NCI-H187 treated with DMSO at 0.1 percent for 48 hours (cell line): ENCODE results near the gene LRG1.

Source experiments
- DNase-seq: peaks from one replicate; lab custom pipeline; 2025; lab: John Stamatoyannopoulos, UW

Gene LRG1, protein sequence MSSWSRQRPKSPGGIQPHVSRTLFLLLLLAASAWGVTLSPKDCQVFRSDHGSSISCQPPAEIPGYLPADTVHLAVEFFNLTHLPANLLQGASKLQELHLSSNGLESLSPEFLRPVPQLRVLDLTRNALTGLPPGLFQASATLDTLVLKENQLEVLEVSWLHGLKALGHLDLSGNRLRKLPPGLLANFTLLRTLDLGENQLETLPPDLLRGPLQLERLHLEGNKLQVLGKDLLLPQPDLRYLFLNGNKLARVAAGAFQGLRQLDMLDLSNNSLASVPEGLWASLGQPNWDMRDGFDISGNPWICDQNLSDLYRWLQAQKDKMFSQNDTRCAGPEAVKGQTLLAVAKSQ

DNA sequence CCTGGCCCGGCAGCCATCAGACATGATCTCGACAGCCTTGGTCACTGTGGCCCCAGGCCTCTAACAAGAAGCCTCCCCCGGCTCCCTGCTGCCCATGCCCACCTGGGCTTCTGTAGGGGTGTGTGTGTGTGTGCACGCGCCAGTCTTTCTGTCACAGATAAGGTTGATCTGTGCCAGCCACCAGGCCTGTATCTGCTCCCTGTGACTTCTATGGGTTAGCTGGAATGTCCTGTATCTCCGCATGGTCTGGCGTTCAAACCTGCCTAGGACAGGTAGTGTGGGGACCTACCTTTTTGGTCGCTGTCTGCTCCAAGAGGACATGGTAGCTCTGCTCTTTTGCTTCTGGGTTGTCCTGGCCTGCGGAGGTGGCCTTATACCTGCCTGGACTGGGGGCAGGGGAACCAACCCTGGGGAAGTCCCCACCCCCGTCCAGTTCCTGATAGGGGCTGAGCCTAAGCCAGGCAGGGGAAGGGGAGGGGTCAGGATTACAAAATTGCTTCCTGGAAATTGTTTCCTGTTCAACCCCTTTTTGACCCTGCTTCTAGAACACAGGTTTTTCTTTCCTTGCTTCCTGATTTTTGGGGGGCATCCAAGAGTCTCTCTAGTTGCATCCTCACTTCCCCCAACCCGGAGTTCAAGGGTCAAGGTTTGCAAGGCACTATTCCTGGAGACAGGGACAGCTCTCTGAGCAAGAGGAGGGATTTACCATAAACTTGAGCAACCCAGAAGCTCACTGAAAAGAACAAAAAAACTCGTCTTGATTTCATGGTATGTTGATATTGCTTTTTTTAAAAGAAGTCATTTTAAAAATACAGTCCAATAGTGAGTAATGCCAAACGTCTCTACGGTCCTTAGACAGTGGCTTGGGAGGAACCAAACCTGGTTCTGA lies at the start of gene LRG1:
Gene LRG1, minus strand, starts transcription at position 344 of the 889 bp plus-strand sequence. Its CDS starts 23 bp downstream, at position 321.
- no peak for DNase-seq

DNA sequence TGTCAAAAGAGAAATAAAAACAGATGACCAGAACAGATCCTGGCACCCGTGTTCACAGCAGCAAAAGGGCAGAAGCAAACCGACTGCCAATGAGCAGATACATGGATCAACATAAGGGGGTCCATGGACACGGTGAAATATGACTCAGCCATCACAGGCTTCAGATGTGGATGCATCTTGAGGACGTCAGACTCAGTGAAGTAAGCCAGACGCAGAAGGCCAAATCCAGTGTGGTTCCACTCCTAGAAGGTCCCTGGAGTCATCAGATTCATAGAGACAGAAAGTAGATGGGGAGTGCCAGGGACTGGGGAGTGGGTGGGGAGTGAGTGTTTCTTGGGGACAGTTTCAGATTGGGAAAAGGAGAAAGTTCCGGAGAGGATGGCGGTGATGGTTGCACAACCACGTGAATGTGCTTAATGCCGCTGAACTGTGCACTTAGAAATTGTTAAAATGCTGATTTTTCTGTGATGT lies 48.5 kb upstream of the LRG1 start:
- DNase-seq, result no peak

DNA sequence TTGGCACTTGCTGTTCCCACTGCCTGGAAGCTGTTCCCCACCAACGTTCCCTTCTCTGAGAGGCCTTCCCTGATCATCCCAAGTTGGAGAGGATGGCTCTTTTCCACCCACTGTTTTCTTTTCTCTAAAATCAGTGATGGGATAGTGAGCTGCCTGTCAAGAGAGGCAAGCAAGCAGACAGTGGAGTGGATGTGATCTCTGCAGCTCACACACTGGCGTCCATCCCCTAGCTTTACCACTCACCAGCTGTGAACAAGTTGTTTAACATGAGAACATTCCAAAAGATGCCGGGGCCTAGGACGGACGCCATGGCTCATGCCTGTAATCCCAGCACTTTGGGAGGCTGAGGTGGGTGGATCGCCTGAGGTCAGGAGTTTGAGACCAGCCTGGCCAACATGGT lies 47.7 kb upstream of the LRG1 start:
- DNase-seq, result no peak

DNA sequence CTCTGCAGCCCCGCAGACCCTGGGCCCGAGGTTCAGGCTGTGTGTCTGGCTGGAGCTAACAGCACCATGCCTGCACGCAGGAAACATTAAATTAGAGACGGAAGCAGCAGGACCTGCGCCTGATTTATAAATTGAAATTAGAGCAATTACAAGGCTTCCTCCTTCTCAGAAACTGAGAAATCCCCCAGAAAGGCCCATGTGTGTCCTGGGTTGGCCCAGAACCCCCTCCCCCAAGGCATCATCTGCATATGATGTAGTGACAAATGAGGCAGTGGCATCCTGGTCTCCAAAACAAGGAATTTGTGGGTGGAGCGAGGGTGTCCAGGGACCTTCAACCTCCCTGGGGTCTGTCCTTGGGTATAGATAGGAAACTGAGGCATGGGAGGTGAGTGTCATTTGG lies 46.9 kb upstream of the LRG1 start:
- DNase-seq, result no peak

DNA sequence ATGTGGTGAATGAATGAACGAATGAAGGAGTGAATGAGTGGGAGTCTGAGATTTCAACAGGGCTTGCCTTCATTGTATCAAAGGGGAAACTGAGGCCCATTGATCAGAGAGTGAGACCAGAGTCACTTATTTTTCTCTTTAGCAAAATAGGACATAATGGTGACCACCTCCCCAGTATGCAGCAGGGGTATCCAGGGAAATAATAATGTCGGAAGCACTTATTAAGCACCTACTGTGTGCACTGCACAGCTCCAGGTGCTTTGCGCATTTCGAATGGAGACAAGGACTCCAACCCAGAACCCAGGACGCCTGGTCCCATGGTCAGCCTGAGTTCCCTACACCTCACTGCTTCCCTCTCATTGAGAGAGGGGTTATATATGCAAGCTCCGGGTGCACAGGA lies 46.4 kb upstream of the LRG1 start:
- no peak for DNase-seq

DNA sequence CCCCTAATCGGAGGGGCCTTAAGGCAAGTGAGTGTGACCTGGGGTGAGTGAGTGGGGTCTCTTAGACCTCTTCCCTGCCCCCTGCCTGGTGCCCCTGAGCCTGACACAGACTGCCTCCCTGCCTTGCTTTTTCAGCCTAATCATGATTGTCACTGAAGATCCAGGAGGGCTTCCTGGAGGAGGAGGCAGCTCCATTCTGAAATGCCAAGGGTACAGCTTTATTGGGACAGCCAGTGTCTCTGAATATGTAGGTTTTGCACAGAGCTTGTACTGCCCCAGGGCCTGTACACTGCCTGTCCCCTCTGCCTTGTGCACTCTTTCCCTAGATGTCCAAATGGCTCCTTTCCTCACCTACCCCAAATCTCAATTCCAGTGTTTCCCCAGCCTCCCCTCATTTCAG lies 45.7 kb upstream of the LRG1 start:
- no peak for DNase-seq

DNA sequence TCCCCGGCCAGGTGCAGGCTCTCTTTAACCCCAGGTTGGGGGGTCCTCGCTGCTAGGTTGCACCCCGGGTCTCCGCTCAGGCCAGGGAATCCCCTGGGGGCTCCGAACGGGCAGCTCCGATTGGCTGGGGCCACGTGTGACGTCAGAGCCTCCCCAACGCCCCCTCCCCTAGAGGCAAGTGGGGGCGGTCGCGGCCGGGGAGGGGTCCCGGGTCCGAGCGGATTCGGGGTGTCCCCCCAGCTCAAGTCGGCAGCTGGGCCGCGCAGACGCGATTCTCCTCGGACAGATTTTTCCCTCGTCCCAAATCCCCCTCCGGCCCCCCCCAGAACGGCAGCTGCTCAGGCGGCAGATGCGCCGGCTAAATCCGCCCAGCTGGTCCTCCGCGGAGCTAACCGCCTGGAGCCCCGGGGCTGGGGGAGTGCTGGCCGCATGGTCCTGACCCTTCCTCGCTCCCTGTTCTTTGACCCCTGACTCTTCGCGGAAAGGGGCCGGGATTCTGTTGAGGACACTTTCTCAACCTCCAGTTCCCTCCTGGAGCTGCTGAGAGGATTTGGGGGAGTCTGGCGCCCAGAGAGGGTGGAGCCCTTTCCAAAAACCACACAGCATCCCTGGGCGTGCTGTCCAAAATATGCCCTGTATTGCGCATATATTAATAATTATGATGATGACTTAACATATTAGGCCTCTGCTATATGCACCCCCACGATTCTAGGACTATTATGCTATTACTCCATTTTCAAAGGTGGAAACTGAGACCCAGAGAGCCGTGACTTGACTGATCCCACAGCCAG lies 45.0 kb upstream of the LRG1 start:
- no peak for DNase-seq

DNA sequence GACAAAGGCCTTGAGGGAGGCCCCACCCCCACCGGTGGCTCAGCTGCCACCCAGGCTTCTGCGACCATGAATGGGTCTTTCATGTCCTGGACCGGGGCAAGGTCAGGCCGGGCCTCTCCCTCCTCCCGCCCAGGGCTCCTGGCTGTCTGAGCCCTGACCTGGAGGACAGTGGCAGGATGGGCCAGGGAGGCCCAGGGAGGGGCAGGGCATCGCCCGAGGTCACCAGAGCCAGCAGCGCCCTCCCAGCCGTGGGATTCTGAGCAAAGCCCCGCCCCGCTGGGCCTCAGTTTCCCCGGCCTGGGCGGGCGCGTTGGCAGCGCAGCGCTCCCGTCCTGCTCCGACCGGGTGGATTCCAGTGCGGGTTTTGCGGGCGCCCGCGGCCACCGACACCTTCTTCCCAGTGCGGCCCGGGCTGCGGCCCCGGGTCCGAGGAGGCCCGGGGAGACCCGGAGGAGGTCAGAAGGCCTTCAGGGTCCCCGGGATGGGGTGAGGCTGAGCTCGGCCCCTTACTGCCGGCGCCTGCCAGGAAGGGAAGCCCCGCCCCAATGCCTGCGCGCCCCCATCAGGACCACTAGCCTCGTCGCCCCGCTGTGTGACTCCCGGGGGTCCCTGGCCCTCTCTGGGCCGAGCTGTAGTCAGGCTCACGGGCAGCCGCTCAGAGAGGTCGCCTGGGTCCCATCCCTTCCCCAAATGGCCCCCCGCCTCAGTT lies 44.3 kb upstream of the LRG1 start:
- no peak for DNase-seq

DNA sequence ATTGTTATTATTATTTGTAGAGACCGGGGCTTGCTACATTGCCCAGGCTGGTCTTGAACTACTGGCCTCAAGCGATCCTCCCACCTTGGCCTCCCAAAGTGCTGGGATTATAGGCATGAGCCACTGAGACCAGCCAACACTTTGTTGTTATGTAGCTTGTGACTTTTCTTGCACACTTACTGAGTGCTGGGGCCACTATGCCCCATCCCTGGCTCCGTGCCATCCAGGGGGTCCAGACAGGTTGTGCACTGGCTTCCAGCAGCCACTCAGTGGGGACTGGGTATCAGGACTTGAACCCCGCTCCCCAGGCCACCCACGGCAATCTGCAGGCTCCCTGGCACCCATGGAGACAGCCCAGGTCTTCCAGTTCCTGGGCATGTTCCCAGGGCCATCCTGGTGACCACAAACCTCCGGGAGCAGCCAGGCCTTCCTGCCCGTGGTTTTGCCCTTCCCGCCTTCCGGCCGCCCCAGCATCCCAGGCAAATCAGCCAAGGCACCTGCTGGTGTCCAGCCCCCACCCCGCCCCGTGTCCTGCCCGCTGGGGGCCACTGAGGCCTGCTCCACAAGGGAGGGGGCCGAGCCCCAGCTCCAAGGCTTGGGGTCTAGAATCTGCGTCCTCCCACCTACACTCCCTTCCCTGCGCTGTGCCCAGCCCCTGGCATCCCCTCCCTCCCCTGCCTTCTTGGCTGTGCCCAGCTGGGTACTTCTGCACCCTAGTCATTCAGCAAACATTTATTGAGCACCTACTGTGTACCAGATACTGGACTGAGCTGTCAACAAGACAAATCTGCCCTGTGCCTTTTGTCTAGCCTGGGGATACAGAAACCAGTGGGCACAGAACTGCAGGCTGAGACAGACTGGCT lies 43.4 kb upstream of the LRG1 start:
- no peak for DNase-seq

DNA sequence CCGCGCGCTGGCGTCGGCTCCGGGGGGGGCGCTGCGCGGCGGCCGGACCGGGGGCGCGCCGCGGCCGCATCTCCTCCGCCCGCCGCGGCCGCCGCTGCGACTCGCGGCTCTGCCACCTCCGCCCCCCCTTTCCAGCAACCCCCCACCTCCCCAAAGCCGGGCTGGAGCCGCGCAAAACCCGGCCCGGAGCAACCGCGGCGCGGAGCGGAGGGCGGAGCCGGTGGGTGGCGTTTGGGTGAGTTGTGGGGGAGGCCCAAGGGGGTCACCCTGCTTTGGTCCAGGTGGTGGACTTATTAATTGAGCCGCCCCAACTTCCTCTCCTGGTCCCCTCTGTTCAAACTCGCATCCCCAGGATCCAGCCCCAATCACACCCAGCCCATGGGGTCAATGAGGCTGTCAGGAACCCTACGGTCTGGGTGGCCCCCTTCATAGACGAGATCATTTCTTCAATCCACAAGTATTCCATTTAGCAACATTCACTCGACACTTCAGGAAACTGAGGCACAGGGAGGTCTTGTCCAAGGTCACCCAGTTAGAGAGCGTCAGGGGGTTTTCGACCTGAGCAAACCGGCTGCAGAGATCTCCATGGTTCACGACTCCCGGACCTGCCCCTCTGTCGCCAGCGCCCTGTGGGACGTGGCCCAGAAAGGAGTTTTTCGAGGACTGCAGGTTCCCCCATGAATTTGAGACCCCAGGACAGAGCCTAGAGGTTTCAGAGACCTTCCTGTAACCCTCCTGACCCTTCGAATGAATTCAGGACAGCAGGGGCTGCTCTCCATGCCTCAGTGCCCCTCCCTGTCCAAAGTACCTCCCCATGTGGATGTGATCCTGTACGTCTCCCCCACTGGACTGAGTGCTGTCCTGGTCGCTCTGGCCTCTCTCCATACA lies 42.1 kb upstream of the LRG1 start:
- no peak for DNase-seq

DNA sequence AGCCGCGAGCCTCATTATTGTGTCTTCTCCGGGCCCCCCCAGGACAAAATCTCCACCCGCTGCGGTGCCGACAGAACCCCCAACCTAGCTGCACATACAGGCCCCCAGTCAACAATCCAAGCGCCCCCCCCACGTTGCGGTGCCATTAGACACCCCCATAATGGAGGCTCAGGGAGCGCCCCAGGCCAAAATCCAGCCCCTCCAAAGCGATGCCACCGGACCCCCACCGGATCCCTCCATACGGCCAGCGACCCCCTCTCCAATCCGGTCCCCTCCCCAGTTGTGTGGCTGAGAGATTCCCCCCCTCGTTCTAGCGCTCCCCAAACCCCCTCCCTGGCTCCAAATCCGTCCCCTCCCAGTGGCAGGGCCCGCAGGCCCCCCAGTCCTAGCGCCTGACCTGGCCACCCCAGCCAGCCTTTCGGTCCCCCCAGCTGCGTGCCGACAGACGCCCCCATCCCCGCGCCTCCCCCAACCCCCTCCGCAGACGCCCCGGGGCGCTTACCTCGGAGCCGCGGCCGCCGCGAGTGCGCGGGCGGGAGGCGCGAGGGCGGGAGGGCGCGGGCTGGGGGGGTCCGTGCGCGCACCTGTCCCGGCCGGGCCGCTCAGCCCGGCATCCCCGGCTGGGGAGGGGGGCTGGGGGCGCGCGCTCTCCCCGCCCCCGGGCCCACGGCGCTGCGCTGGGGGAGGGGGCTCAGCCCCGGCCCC lies 41.3 kb upstream of the LRG1 start:
- no peak for DNase-seq

DNA sequence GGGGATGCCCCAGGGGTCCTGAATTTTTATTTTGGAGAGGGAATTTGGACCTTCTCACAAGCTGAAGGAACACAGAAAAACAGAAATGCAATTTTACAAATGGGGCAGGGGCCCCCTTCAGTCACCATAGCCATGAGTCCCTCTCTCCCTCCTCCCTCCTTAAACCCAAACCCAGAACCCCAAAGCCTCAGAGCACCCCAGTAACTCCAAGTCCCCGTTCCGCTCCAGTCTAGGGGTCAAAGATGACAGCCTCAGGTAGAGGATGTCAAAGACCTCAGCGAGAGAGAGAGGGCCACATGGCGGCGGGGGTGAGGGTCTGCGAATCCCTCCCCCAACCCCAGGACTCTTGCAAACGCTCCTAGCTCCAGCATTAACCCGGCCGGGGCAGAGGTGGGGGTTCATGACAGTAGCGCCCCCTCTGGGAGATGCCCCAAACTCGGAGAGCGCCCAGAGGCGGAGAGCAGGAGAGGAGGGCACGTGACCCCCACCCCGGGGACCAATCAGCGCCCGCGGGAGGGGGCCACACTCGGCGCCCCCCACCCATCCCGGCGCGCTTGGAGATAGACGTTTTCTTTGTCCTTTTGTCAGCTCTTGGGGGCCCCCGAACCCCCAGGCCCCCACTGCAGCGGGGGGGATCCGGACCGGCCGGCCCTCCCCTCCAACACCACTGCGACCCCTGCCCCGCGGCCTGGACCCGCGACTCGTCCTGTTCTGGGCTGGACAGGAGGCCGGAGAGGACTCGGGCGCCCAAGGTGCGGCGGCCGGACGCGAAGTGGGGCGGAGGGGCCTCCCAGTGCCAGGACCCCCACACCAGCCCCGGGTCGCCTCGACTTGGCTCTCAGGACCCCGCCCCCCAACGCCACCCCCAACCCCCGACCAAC lies 40.4 kb upstream of the LRG1 start:
- DNase-seq, result no peak

DNA sequence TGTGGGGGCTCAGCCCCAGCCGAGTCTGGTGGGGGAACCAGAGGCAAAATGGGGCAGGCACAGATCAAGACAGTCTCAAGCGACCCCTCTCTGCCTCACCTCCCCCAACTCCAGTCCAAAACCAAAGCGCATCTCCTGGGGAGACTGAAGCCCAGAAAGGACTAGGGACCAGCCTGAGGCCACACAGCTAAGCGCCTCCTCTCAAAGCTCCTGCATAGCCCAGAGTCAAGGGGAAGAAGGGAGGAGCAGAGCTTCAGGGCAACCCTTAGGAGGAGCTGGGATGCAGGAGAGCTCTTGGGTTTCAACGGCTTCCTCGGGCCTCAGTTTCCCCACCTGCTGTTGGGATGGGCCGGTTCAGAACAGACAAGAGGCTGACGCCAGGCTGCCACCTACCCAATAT lies 39.6 kb upstream of the LRG1 start:
- DNase-seq, result no peak

DNA sequence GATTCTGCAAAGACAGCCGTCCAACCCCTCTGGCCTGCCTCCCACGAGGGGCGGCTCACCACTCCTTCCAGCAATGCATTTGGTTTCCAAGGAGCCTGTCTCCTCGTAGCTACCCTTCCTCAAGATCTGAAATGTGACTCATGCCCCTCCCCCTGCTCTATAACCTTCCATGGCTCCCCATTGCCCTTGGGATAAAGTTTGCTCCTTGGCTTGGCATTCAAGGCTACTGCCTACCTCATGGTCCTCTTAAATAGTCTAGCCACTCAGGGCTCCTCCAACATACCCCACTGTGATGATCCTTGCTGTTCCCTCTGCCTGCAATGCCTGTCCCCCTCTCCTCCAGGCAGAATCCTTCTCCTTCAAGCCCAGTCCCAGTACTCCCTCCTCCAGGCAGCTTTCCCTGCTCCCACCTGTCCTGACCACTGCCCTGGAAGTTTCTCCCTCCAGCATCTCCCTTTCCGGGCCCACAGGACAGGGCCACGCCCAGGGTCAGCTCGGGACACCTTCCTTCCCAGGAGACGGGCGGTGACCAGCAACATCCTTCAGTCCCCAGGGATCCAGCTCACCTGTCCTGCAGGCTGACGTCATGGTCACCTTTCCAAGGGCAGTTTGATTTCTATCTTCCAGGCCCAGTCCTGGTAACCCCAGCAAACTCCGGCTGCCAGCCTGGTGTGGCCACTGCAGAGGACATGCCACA lies 38.9 kb upstream of the LRG1 start:
- DNase-seq, result no peak

DNA sequence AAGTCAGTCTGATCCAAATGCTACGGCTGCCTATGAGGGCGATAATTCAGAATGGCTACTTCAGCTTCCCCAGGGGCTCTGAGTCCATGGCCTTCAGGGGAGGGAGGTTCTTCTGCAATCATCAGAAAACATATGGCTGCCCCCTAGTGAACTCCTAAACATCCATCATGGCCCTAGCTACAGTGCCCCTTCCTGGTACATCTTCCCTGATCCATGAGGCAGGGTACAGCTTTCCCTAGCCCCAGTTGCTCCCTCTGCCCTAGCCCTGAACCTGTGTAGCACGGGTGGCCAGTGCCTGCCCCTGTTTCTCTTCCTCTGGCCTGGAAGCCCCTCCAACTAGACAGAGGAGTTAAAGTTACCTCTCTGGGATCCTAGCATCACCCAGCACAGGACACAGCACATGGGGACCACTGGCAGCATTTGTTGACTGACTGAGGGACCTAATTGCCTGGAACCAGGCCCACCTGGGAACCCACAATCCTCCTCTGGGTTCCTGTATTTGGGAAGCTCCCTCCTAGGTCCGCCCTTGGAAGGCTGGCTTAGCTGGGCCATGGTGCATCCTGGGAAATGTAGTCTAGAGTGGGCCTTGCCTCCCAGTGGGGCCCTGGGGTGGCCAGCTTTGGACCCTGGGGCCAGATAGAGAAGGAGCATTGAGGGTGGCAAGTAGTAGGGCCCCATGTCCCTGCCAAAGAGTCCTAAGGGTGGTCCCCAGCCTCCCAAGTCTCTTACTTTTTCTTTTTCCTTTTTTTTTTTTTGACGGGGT lies 37.4 kb upstream of the LRG1 start:
- no peak for DNase-seq

DNA sequence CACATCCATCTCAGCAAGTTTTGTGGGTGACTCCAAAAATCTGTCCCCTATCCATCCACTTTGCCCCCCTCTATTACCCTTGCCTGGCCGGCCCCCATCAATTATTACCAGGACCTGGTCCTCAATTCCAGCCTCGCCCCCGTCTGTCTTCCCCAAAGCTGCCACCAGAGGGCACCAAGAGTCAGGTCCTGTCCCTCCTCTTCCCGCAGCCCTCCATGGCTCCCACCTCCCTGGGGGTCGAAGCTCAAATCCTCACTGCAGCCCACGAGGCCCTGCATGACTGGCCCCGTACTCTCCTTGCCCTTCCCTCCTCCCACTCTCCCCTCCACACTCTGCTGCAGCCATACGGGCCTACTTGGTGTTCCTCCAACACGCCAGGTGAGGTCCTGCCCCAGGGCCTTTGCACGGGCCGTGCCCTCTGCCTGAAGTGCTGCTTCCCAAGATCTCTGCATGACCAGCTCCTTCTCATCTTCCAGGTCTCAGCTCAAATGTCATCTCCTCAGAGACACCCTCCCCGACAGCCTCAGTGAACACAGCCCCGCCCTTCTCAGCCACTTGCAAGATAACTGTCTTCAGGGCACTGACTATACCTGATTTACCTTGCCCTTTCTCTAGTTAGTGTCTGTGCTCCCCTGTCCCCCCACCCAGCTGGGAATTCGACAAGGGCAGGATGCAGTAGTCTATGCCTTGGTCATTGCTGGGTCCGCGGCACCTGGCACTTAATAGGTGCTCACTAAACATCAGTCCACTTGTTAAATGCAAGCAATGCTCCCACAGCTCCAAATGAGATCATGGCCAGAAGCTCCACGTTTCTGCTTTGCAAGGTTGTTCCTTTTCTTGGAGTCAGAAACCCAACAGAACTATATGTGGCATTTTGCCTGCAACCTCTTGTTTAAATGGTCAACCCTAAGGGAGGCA lies 36.4 kb upstream of the LRG1 start:
- no peak for DNase-seq
